ENCODE data around the gene CDC27.
"Not testable (repeated sequence)": the region's sequence is repeated elsewhere in the genome, so short reads cannot be mapped to it uniquely, and the experiment has no call there.

CDC27 gene

GRCh38 chr17:47180337-47180736 lies 8.8 kb downstream of the CDC27 start:
- TF ChIP-seq NFRKB (IDR thresholded peaks at IDR 0.05) (no peak), LEF1 (IDR thresholded peaks at IDR 0.05; ENCODE audit: borderline replicate concordance) (no peak), FOXK2 (IDR thresholded peaks at IDR 0.05) (no peak), FOXM1 (IDR thresholded peaks at IDR 0.05; ENCODE audit: borderline replicate concordance) (no peak), ELF4 (IDR thresholded peaks at IDR 0.05) (no peak), HDGF (IDR thresholded peaks at IDR 0.05; ENCODE audit: borderline replicate concordance) (no peak), ARNT (IDR thresholded peaks at IDR 0.05) (no peak), PKNOX1 (IDR thresholded peaks at IDR 0.05) (no peak)
- ChIA-PET CTCF (no interaction called here), POLR2A (no interaction called here)
- no peak for DNase-seq (ENCODE audit: extremely low spot score)

DNA sequence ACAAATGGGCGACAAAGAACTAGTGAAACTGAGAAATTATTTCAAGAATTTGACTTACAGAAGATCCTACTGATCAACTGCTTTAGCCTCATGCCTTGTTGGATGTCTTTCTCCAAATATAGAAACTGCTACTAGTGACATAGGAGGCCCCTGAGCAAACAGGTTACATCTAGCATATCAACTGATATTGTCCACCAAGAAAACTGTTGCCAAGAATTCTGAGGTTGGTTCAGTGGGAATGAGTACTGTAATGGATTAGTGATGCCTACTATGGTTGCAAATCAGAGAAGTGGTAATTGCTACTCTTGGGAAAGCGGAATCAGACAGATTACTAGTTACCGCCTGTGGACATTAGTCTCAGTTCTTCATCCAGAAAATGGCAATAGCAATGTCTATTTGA lies 10.0 kb downstream of the CDC27 start:
- CTCF ChIA-PET = no interaction called here
- TF ChIP-seq FOXA1 (IDR thresholded peaks at IDR 0.05) = no peak
- TF ChIP-seq ARNT (IDR thresholded peaks at IDR 0.05) = no peak
- TF ChIP-seq PKNOX1 (IDR thresholded peaks at IDR 0.05) = no peak
- TF ChIP-seq FOXM1 (IDR thresholded peaks at IDR 0.05; ENCODE audit: borderline replicate concordance) = no peak
- TF ChIP-seq SP1 (IDR thresholded peaks at IDR 0.05) = no peak
- no peak for TF ChIP-seq FOXK2 (IDR thresholded peaks at IDR 0.05)
- TF ChIP-seq LEF1 (IDR thresholded peaks at IDR 0.05; ENCODE audit: borderline replicate concordance) = no peak
- no peak for TF ChIP-seq BHLHE40 (IDR thresholded peaks at IDR 0.05; ENCODE audit: borderline replicate concordance)
- no peak for TF ChIP-seq L3MBTL2 (conservative IDR thresholded peaks at IDR 0.05)
- no peak for TF ChIP-seq TARDBP (IDR thresholded peaks at IDR 0.05)
- TF ChIP-seq ZNF384 (IDR thresholded peaks at IDR 0.05) = no peak
- TF ChIP-seq ELF4 (IDR thresholded peaks at IDR 0.05) = no peak
- TF ChIP-seq SUZ12 (IDR thresholded peaks at IDR 0.05) = no peak

DNA sequence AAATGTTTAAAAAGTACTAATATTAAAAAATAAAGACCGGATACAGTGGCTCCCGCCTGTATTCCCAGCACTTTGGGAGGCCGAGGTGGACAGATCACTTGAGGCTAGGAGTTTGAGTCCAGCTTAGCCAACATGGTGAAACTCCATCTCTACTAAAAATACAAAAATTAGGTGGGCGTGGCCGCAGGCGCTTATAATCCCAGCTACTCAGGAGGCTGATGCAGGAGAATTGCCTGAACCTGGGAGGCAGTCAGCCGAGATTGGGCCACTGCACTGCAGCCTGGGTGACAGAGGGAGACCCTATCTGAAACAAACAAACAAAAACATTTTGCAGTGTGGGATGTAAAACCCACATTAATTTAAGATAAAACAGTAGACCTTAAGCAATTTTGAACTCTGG lies 11.8 kb downstream of the CDC27 start:
- DNase-seq (ENCODE audit: extremely low spot score) = no peak
- ChIA-PET POLR2A (interaction anchor here (0.7 kb wide), 1 partner anchor 1122 kb away, joined by 3 read pairs; no protein-coding TSS in a partner anchor), CTCF (no interaction called here)
- TF ChIP-seq NFRKB (IDR thresholded peaks at IDR 0.05) = no peak
- no peak for TF ChIP-seq FOXM1 (IDR thresholded peaks at IDR 0.05; ENCODE audit: borderline replicate concordance)
- TF ChIP-seq FOXK2 (IDR thresholded peaks at IDR 0.05) = no peak
- no peak for TF ChIP-seq ARNT (IDR thresholded peaks at IDR 0.05)
- TF ChIP-seq BHLHE40 (IDR thresholded peaks at IDR 0.05; ENCODE audit: borderline replicate concordance) = no peak
- TF ChIP-seq SUZ12 (IDR thresholded peaks at IDR 0.05) = no peak
- TF ChIP-seq ZNF384 (IDR thresholded peaks at IDR 0.05) = no peak
- TF ChIP-seq CTBP1 (IDR thresholded peaks at IDR 0.05; ENCODE audit: borderline replicate concordance) = no peak
- TF ChIP-seq L3MBTL2 (conservative IDR thresholded peaks at IDR 0.05) = no peak
- TF ChIP-seq LEF1 (IDR thresholded peaks at IDR 0.05; ENCODE audit: borderline replicate concordance) = no peak
- TF ChIP-seq TARDBP (IDR thresholded peaks at IDR 0.05) = no peak
- TF ChIP-seq ELF4 (IDR thresholded peaks at IDR 0.05) = no peak
- TF ChIP-seq HDGF (IDR thresholded peaks at IDR 0.05; ENCODE audit: borderline replicate concordance) = no peak
- no peak for TF ChIP-seq FOXA1 (IDR thresholded peaks at IDR 0.05)
- no peak for TF ChIP-seq PKNOX1 (IDR thresholded peaks at IDR 0.05)
- no peak for TF ChIP-seq SP1 (IDR thresholded peaks at IDR 0.05)

More for the DNA sequence above, 10.0 kb downstream of the CDC27 start:
- no peak for DNase-seq (ENCODE audit: extremely low spot score)
- POLR2A ChIA-PET = no interaction called here

- DNase-seq (ENCODE audit: extremely low spot score) = no peak
- CTCF ChIA-PET = no interaction called here
- TF ChIP-seq ZNF384 (IDR thresholded peaks at IDR 0.05) (no peak), BHLHE40 (IDR thresholded peaks at IDR 0.05; ENCODE audit: borderline replicate concordance) (no peak), FOXM1 (IDR thresholded peaks at IDR 0.05; ENCODE audit: borderline replicate concordance) (no peak), SUZ12 (IDR thresholded peaks at IDR 0.05) (no peak), SP1 (IDR thresholded peaks at IDR 0.05) (no peak), ARNT (IDR thresholded peaks at IDR 0.05) (no peak), HDGF (IDR thresholded peaks at IDR 0.05; ENCODE audit: borderline replicate concordance) (no peak), CTBP1 (IDR thresholded peaks at IDR 0.05; ENCODE audit: borderline replicate concordance) (no peak), L3MBTL2 (conservative IDR thresholded peaks at IDR 0.05) (no peak), TARDBP (IDR thresholded peaks at IDR 0.05) (no peak), PKNOX1 (IDR thresholded peaks at IDR 0.05) (no peak), FOXA1 (IDR thresholded peaks at IDR 0.05) (no peak), LEF1 (IDR thresholded peaks at IDR 0.05; ENCODE audit: borderline replicate concordance) (no peak), NFRKB (IDR thresholded peaks at IDR 0.05) (no peak), ELF4 (IDR thresholded peaks at IDR 0.05) (no peak), FOXK2 (IDR thresholded peaks at IDR 0.05) (no peak)
- POLR2A ChIA-PET = no interaction called here
Observed at GRCh38 chr17:47176389-47176826, 12.7 kb downstream of the CDC27 start.

DNA sequence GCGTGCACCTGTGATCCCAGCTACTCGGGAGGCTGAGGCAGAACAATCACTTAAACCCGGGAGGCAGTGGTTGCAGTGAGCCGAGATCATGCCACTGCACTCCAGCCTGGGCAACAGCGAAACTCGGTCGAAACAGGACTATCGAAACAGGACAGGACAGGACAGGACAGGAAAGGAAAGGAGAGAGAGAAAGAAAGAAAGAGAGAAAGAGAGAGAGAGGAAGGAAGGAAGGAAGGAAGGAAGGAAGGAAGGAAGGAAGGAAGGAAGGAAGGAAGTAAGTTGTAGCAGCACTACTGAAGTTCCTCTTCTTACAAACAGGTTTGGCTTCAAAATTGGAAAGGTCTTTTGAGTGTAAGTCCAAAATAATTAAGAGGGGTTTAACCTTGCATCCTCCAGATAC lies 14.3 kb downstream of the CDC27 start:
- CTCF ChIA-PET = not testable (repeated sequence)

More for the DNA sequence above, 14.3 kb downstream of the CDC27 start:
- POLR2A ChIA-PET = interaction anchor here (1.1 kb wide), 1 partner anchor 11 kb away, joined by 3 read pairs; no protein-coding TSS in a partner anchor
- DNase-seq (ENCODE audit: extremely low spot score) = not testable (repeated sequence)
